ENCODE data around the gene CLMN.
"Not testable (repeated sequence)": the region's sequence is repeated elsewhere in the genome, so short reads cannot be mapped to it uniquely, and the experiment has no call there.

The CLMN gene

DNA sequence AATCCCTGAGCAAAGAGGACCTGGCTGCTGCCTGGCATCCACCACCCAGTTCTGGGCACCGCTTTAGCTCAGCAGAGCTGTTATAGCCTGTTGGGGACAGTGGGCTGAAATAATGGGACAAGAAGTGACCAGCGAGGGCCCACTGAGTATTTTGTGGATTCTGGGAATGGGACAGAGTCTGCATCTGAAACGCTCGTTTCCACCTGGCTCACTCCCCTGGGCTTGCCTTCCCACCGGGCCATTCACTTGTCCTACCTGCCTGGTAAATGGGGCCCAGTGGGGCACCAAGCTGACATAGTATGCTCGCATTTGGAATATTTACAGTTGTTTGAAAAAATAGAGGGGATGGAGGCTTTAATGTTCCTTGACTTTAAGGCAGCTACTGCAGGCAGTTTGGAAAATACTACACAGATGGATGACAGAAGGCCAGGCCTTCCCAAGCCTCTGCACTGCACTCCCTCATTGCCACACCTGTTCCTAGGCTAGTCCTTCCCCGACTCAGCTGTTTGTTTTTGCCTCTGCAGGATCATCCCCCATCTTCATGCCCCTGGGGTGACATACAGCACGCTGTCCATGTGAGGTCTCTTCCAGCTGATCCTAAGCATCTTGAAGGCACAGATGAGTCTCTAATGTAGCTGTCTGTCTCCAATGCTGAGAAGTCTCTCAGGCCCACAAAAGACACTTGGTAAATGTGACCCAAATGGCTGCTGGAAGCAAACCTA lies 101.1 kb downstream of the CLMN start:
- DNase-seq (ENCODE audit: low spot score) = no peak

DNA sequence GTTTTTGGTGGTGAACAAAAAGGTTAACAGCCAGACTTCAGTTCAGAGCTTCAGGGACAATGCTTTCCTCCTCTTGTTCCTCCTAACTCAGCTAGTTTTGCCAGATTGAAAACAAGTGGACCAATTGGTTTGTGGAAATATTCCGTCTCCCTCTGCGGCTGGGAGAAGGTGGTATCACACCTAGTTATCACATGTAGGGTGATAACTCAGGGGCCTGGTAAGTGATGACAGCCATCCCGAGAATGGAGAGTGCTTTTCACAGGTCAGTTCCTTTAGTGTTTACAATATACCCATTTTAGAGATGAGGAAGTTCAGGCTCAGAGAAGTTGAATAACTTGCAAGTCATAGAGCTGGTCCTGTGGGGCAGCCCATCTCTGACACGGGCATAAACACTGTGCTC lies 101.7 kb downstream of the CLMN start:
- no peak for DNase-seq (ENCODE audit: low spot score)

DNA sequence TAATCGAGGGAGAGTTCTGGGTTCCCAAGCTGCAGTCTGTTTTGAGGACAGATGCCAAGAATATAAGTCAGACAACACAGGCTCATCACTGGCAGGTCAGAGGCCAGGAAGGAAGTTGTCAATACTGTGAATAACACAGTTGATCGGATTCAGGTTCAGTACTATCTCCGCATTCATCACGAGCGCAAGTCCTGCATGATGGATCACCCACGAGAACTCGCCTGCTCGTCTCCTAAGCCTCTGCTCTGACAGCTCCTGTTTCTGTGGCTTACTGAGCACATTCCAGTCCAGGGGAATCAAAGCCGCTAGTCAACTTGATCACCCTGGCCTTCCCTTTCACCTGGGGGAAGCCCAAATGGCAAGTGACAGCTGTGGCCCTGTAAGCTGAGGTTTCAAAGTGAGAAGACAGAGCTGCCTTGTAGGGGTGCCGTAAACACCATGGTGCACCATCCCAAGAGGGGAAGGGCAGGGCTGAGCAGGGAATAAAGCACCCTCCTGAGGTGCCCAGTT lies 102.3 kb downstream of the CLMN start:
- DNase-seq (ENCODE audit: low spot score) = no peak

DNA sequence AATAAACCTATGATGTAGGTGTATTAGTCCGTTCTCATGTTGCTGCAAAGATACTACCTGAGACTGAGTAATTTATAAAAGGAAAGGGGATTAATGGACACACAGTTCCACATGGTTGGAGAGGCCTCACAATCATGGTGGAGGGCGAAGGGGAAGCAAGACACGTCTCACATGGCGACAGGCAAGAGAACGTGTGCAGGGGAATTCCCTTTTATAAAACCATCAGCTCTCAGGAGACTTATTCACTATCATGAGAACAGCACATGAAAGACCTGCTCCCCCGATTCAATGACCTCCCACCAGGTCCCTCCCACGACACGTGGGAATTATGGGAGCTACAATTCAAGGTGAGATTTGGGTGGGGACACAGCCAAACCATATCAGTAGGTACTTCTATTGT lies 103.7 kb downstream of the CLMN start:
- no peak for DNase-seq (ENCODE audit: low spot score)

DNA sequence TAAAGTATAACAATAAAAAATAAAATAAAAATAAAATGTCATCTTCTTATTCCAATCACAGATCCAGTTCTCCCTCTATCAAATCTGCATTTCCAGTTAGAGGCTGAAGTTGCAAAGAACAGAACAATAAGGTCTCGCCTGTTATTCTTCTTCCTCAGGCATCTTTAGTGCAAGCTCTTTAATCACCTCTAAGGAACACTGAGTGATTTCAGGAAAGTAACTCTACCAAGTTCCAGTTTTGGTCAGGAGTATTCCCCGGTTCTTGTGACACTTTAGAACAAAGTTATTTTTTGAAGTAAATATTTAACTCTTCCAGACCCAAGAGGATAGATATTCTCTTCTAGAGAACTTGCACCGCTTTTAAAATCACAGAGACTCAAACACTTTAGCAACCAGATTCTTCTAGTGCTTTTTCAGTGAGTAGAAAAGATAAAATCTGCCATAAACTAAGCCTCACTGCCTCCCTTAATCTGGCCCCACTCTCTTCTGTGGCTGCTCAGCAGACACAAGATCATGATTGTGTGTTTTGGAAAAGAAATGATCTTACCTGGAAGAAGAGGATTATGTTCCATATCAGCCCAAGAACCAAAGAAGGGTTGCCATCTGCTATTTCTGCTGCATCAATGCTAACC lies 104.5 kb downstream of the CLMN start:
- DNase-seq (ENCODE audit: low spot score) = no peak

DNA sequence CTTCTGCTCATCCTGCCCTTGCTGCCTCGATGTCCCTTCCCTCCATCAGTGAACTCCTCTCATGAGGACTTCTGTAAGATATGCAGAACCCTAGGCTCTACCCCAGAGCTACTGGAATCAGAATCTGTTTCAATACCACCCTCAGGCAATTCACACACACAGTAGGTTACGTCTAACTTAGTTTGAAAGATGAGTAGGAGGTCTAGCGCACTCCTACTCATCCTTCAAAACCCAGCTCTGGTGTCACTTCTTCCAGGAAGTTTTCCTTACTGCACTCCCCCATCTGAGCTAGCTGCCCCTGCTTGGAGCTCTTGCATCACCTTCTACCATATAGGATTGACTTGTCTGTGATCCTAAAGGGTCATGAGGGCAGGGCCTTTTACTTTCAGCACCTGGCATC lies 105.9 kb downstream of the CLMN start:
- DNase-seq (ENCODE audit: low spot score) = no peak

DNA sequence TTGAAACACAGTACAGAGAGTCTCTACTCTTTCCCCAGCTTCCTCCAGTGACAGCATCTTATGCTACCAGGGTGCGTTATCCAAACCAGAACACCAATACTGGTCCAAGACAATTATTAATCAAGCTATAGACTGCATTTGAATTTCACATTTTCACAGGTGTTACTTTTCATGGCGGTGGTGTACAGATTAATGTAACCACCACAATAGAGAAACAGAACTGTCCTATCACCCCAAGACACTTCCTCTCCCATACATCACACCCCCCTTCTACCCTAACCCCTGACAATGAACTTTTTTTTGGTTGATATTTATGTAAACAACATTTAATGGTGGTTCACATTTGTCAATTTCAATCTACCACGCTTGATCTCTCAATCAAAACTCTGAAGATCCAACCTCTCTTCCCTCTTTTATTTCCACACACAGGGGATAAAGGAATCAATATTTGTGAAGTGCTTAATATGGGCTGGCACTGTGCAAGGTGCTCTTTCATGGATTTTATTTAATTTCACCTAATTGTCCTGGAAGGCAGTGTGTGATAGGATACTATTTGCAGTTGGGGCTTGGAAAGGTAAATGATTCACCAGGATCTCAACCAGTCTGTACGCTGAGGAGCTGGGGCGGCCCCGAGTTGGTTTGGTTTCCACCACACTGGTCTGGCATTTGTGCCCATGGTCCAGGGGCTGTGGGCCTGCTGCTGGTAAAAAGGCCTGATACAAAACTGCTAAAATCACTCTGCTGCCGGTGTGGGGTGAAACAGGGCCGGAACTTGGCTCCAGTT lies 107.8 kb downstream of the CLMN start:
- no peak for DNase-seq (ENCODE audit: low spot score)

DNA sequence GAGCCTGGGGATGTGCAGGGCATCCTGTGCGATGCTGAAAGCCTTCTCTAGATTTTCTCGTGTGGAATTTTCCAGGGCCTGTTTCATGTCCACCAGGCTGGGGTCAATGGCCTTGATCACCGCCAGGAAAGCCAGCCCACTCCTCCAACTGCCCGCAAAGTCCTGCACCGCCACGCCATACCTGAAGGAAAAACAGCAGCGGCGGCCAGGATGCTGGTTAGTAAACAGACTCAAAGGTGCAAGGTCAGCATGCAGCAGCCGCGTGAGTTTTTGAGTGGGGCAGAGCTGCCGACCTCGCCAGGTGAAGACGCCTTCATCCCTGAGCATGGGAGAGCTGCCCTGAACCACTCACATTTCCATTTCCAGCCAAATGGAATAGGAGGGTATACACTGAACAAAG lies 109.0 kb downstream of the CLMN start:
- DNase-seq (ENCODE audit: low spot score) = no peak

DNA sequence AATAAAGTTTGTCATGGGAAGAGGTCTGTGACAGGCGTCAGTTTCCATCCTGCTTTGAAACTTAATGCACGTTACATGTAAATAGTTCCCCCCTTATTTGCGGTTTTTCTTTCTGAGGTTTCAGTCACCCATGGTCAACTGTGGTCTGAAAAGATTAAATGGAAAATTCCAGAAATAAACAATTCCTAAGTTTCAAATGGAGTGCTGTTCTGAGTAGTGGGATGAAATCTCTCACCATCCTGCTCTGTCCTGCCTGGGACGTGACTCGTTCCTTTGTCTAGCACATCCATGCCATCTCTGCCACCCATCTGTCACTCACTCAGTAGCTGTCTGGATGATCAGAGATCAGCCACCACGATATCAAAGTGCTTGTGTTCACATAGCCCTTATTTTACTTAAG lies 111.1 kb downstream of the CLMN start:
- no peak for DNase-seq (ENCODE audit: low spot score)

DNA sequence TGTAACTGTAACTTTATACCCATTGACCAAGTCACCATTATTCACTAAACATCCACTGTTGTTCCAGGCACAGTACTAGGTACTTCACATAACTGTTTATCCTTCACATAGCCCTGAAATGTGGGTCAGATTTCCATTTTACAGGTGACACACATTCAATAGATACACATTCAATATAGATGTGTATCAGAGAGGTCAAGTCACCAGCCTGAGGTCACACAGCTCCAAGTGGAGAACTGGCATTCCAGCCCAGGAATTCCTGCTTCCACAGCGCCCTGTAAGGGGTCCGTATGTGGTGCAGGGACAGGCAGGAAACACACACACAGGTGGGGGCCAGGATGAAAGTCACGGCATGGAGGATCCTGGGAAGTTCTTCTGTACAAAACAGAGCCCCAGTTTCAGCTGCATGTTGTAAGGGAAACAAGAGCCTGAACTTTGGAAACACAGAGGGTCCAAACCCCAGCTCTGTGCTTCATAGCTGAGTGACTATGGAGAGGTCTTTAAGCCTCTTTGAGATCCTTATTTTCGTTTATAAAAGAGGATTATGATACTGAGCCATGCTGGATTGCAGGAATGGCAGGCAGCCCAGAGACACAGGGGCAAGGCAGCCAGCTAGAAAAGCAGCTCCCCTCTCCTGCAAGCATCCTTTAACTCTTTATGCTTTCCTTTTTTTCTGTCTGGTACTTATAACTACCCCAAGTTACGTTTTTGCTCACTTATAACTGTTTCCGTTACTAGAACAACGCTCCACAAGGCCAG lies 112.1 kb downstream of the CLMN start:
- DNase-seq (ENCODE audit: low spot score) = no peak

DNA sequence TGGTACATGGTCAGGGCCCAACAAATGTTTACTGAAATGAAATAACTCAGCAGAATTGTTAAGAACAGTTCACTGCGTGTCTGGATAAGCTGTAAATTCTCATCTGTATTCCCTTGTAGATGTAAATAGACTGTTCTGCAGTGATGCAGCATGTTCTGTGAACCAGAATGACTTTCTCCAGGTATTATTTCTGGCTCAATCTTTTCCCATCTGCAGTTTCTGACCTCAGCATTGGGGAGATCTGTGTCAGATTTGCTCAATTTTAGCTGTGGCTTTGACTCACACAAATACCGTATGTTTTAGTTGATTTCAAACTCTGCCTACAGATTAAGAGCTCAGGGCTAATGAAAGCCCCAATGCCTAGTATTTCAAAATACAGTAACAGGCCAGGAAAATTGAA lies 113.2 kb downstream of the CLMN start:
- DNase-seq (ENCODE audit: low spot score) = no peak

DNA sequence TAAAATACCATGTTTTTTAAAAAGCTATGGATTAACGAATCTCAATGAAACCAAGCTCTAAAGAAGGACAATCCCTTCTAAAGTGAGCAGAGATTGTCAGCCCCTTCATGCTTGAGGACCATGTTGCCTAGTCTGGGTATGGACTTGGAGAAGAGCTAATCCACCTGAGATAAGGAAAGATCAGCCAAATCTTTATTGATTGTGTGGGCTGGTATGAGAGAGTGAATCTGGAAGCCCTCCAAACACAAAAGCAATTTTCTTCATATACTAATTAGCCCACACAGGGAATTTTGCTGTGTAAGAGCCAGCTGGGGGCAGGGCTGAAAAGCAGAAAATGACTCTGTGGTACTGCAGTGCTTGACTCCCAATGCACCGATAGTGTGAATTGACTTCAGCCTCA lies 115.0 kb downstream of the CLMN start:
- DNase-seq (ENCODE audit: low spot score) = no peak

DNA sequence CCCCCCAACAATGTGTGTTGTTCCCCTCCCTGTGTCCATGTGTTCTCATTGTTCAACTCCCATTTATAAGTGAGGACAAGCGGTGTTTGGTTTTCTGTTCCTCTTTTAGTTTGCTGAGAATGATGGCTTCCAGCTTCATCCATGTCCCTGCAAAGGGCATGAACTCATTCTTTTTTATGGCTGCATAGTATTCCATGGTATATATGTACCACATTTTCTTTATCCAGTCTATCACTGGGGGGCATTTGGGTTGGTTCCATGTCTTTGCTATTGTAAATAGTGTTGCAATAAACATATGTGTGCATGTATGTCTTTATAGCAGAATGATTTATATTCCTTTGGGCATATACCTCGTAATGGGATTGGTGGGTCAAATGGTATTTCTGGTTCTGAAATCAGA lies 118.0 kb downstream of the CLMN start:
- DNase-seq (ENCODE audit: low spot score) = not testable (repeated sequence)

DNA sequence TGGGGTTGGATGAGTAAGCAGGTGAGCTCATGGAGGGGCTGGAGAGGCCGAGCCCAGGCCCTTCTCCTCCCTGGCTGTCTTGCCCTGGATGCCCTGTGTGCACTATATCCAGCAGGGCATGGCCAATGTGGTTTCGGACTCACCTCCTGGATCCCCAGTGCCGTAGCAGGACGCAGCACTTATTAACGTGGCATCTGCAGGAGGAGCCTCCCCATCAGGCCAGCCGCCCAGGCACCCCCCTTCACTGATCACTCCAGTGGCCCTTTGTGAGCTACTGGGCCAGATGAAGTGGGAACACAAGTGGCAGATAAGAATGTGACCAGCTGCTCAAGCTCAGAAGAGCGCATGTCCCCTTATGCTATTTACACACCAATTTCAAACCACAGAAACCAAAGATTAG lies 119.3 kb downstream of the CLMN start:
- DNase-seq (ENCODE audit: low spot score) = no peak

DNA sequence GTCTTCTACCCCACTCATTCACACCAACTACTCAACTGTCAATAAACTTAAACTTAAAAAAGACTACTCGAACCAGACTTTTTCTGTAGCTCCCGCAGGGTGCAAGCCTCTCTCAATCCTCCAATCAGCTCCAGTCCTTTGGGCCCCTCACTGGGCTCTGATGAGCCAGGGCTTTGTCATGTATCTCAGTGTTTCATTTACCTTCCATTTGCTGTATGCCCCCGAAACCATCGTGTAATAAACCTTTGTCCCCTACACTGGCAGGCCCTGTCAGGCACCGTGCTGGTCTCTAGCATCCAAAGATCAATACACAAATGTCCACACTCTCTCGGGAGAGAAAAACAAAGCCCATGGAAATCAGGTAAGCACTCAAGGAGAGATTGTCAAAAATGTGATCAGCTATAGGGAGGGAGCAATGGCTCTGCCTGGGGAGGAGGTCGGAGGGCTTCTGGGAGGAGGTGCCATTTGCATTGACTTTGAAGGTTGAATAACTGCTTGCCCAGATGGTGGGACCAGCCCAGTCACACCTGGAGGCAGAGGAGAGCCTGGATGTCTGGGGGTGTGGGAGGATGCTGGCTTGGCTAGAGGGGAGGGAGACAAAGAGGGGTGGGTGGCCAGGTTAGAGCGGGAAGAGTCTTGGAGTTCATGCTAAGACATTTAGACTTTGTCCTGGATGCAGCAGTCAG lies 120.3 kb downstream of the CLMN start:
- DNase-seq (ENCODE audit: low spot score) = no peak

DNA sequence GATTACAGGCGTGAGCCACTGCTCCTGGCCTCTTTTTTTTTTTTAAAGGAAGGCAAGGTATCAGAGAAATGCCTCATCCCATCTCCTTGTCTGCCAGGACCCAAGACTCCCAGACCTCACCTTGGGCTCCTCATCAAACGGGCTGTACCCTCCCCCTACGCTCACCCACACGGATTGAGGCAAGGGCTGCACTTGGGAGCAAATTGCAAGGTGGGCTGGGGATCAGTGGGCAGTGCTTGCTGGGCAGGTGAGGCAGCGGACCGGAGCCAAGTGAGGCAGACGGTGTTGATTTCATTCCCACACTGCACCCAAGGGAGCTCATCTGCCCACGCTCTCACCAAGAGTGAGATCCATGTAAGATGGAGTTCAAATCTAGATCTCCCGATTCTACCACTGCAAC lies 121.4 kb downstream of the CLMN start:
- DNase-seq (ENCODE audit: low spot score) = no peak

DNA sequence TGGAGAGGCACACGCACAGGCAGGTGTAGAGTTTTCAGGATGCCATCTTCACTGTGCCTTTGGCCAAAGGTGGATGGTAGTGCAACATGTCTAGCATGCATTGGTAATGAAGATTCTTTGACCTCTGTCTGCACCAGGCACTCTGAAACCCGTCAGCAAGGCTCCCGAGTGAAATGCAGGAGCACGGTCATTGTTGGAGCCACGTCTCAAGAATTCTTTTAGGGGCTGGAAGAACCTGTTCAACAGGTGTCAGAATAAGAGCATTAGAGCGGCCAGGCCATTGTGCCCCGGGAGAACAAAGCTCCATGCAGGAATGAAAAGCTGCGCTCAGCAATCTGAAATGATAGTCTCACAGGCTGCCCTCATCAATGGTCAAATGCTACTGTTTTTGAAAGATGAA lies 122.2 kb downstream of the CLMN start:
- no peak for DNase-seq (ENCODE audit: low spot score)

DNA sequence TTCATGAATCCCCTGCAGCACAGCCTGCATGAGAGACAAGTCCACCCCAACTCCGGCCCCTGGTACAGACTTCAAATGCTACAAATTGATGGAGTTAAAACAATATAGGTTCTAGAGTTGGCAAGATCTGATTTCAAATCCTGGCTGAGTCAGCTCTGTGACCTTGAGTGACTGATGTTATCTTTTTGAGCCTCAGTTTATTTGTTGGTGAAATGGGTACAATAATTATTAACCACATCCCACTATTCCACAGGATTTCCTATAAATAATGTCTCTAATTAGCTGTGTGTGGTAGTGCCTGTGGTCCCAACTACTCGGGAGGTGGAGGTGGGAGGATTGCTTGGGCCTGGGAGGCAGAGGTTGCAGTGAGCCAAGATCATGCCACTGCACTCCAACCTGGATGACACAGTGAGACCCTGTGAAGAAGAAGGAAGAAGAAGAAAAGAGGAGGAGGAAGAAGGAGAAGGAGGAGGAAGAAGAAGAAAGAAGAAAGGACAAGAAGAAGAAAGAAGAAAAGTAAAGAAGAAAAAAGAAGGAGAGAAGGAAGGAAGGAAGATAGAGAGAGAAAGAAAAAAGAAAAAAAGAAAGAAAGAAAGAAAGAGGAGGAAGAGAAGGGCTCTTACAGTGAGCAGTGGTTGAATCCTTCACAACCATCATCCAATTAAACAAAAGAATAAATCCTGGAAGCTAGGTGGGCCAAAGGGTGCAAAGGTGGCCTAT lies 122.7 kb downstream of the CLMN start:
- no peak for DNase-seq (ENCODE audit: low spot score)

DNA sequence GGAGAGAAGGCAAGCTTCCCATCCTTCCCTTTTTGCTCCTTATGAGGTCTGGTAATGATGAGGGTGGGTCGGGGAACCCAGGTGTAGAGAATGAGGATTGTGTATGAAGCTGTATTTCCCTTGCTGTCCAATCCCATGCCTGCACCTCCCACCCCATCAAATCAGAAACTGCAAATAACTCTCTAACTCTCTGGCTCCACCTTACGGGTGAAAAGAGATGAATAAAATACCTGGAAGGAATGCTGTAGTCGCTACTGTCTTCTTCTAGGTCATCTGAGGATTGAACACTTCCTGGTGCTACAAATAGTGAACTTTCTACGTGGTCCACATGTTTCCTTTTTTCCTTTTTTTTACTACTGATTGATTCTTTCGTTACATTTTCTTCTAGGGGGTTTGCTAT lies 123.4 kb downstream of the CLMN start:
- DNase-seq (ENCODE audit: low spot score) = peak; percentile 35

DNA sequence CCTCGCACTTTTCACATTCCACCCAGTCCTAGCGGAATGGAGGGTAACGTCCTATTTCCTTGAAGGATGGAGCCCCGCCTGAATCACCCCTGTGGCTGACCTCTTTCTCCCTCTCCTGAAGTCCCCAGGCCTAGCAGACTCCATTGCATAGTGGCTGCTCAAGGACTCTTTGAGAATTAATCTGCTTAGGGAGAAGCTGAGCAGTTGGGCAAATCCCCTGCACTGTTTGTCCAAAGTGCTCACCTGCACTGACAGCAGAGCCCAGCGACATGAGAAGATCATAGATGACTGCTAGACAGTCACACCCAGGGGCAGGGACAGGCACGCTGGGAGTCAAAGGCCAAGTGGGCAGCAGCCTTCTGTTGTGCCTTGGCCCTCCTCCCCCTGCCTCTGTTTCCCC lies 124.7 kb downstream of the CLMN start:
- no peak for DNase-seq (ENCODE audit: low spot score)

DNA sequence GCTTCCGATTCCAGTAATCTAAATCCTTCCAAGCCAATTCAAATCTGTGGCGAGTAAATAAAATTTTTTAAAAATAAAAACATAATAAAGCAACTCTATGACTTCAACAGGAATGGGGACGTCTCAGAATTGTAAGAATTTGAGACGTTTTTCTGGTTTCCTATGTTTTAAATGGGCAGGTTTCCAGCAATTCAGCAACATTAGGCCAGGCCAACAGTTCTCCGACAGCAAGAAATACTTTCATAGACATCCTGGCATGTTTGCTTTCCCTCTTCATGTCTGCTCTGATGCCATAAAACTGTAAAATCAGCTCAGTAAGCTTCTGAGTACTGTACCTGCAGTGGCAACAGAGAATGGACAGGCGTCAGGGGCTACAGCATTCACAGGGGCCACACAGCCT lies 126.6 kb downstream of the CLMN start:
- no peak for DNase-seq (ENCODE audit: low spot score)

Measured in CD4-positive, alpha-beta T cell treated with Interleukin-2 at 100 ng/mL for 4 hours (primary cell).